Measurements from ENCODE around the gene LSG1. TPM values are rescaled to one million over a fixed set of nuclear protein-coding genes. Genes with fewer than 3 reads are reported as not detected.

The LSG1 gene
- total RNA-seq, 1 donor from 2014 or later = 26.1 TPM

DNA sequence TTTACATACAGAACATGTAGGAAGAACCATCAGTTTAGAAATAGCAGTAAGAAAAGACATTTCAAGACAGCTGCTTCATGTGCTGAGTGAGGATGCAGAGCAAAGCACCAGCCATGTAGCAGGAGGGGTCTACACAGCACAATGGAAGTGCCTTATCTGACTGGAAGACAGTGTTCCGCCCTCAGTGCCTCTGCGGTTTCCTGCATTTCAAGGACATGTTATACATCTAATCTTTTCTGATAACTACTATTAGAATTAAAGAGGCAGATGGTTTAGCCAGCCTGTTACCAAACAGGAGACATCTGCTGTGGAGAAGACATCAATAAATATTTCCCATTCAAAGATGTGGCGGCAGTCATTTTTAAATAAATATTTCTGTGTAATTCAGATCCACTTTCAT lies 10.6 kb downstream of the LSG1 start:
- no peak for DNase-seq (ENCODE audit: low read depth)
- TF ChIP-seq, protein P1, sequence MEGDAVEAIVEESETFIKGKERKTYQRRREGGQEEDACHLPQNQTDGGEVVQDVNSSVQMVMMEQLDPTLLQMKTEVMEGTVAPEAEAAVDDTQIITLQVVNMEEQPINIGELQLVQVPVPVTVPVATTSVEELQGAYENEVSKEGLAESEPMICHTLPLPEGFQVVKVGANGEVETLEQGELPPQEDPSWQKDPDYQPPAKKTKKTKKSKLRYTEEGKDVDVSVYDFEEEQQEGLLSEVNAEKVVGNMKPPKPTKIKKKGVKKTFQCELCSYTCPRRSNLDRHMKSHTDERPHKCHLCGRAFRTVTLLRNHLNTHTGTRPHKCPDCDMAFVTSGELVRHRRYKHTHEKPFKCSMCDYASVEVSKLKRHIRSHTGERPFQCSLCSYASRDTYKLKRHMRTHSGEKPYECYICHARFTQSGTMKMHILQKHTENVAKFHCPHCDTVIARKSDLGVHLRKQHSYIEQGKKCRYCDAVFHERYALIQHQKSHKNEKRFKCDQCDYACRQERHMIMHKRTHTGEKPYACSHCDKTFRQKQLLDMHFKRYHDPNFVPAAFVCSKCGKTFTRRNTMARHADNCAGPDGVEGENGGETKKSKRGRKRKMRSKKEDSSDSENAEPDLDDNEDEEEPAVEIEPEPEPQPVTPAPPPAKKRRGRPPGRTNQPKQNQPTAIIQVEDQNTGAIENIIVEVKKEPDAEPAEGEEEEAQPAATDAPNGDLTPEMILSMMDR (IDR thresholded peaks at IDR 0.05; ENCODE audit: insufficient read depth, low read length, poor library complexity, severe bottlenecking) = no peak
- no peak overlapping the region for H3K4me3 ChIP-seq (ENCODE audit: low read depth, low read length)
- H3K27me3 ChIP-seq (ENCODE audit: control insufficient read depth, insufficient read depth, low read length) = no peaks in the 10 kb centered on the region
- H3K36me3 ChIP-seq (ENCODE audit: control insufficient read depth, insufficient read depth, low read length) = peaks cover 3% of the 10 kb centered on the region

GRCh38 chr3:194659778-194660177 lies 12.2 kb downstream of the LSG1 start:
- Histone ChIP-seq H3K36me3 (ENCODE audit: control insufficient read depth, insufficient read depth, low read length) (peaks cover 3% of the 10 kb centered on the region), H3K4me3 (ENCODE audit: low read depth, low read length) (no peak overlapping the region), H3K27me3 (ENCODE audit: control insufficient read depth, insufficient read depth, low read length) (no peaks in the 10 kb centered on the region)
- DNase-seq (ENCODE audit: low read depth) = no peak
- TF ChIP-seq, protein P1 (IDR thresholded peaks at IDR 0.05; ENCODE audit: insufficient read depth, low read length, poor library complexity, severe bottlenecking) = no peak

- peaks cover 3% of the 10 kb centered on the region for H3K36me3 ChIP-seq (ENCODE audit: control insufficient read depth, insufficient read depth, low read length)
- no peak overlapping the region for H3K4me3 ChIP-seq (ENCODE audit: low read depth, low read length)
- TF ChIP-seq, protein P1 (IDR thresholded peaks at IDR 0.05; ENCODE audit: insufficient read depth, low read length, poor library complexity, severe bottlenecking) = no peak
- DNase-seq (ENCODE audit: low read depth) = no peak
- no peaks in the 10 kb centered on the region for H3K27me3 ChIP-seq (ENCODE audit: control insufficient read depth, insufficient read depth, low read length)
These were observed 13.3 kb downstream of the LSG1 start for GRCh38 chr3:194658477-194659242.

GRCh38 chr3:194657439-194657838 lies 14.6 kb downstream of the LSG1 start:
- DNase-seq (ENCODE audit: low read depth) = no peak
- Histone ChIP-seq H3K4me3 (ENCODE audit: low read depth, low read length) (no peak overlapping the region), H3K27me3 (ENCODE audit: control insufficient read depth, insufficient read depth, low read length) (no peaks in the 10 kb centered on the region), H3K36me3 (ENCODE audit: control insufficient read depth, insufficient read depth, low read length) (peaks cover 3% of the 10 kb centered on the region)
- TF ChIP-seq, protein P1 (IDR thresholded peaks at IDR 0.05; ENCODE audit: insufficient read depth, low read length, poor library complexity, severe bottlenecking) = no peak

- no peak for DNase-seq (ENCODE audit: low read depth)
- TF ChIP-seq, protein P1 (IDR thresholded peaks at IDR 0.05; ENCODE audit: insufficient read depth, low read length, poor library complexity, severe bottlenecking) = no peak
- Histone ChIP-seq H3K4me3 (ENCODE audit: low read depth, low read length) (no peak overlapping the region), H3K27me3 (ENCODE audit: control insufficient read depth, insufficient read depth, low read length) (no peaks in the 10 kb centered on the region), H3K36me3 (ENCODE audit: control insufficient read depth, insufficient read depth, low read length) (peaks cover 5% of the 10 kb centered on the region)
These were observed 17.5 kb downstream of the LSG1 start for GRCh38 chr3:194654443-194654842.

DNA sequence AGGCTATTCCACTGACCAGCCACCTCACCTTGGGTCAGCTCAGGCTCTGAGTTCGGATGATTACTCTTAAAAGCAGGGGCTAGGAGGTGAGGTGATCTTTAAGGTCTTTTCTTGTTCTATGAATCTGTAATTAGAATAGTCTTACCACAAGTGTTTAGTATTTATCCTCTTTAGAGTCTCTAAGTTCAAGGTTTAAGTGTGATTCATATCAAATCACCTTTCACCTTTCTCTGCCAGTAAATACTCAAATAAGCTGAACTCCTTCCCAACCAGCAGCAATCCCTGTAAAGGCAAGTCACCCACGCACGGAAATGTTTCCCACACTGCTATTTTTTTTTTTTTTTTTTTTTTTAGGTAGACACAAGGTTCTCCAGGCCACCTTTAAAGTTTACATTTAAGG lies 24.2 kb downstream of the LSG1 start:
- TF ChIP-seq, protein P1 (IDR thresholded peaks at IDR 0.05; ENCODE audit: insufficient read depth, low read length, poor library complexity, severe bottlenecking) = no peak
- DNase-seq (ENCODE audit: low read depth) = no peak
- H3K36me3 ChIP-seq (ENCODE audit: control insufficient read depth, insufficient read depth, low read length) = peaks cover 2% of the 10 kb centered on the region

More for the DNA sequence above, 24.2 kb downstream of the LSG1 start:
- H3K4me3 ChIP-seq (ENCODE audit: low read depth, low read length) = no peak overlapping the region
- H3K27me3 ChIP-seq (ENCODE audit: control insufficient read depth, insufficient read depth, low read length) = no peaks in the 10 kb centered on the region

All from kidney epithelial cell (primary cell).